IPS-20b (cell line): ENCODE measurements around the gene RNF19B.
"Not testable (repeated sequence)": the region's sequence is repeated elsewhere in the genome, so short reads cannot be mapped to it uniquely, and the experiment has no call there.

Experiments
- H3K27ac ChIP-seq: one replicate; pipeline ENCODE4 v1.5.1; 2013; ENCODE audit warnings: low read length
- H3K27me3 ChIP-seq: 2 replicates; pipeline ENCODE4 v1.6.1; 2013; ENCODE audit warnings: mild to moderate bottlenecking, low read length, inconsistent platforms; ENCODE audit not compliant: insufficient read depth
- H3K36me3 ChIP-seq: 2 replicates; pipeline ENCODE4 v1.6.1; 2013; ENCODE audit warnings: low read depth, mild to moderate bottlenecking, inconsistent platforms, low read length, moderate library complexity; ENCODE audit not compliant: insufficient read depth
- H3K4me1 ChIP-seq: 2 replicates; pipeline ENCODE4 v1.6.1; 2013; ENCODE audit warnings: mild to moderate bottlenecking, control low read depth, inconsistent platforms, low read length, moderate library complexity; ENCODE audit not compliant: insufficient read depth
- H3K4me3 ChIP-seq: 2 replicates; pipeline ENCODE4 v1.5.1; 2013; ENCODE audit warnings: mild to moderate bottlenecking, low read length, inconsistent platforms
- H3K9ac ChIP-seq: 2 replicates; pipeline ENCODE4 v1.6.1; 2013; ENCODE audit warnings: low read depth, mild to moderate bottlenecking, inconsistent platforms, low read length, moderate library complexity
- H3K9me3 ChIP-seq: 2 replicates; pipeline ENCODE4 v1.6.1; 2013; ENCODE audit warnings: mild to moderate bottlenecking, low read depth, low read length, inconsistent platforms; ENCODE audit not compliant: insufficient read depth

The RNF19B gene

DNA sequence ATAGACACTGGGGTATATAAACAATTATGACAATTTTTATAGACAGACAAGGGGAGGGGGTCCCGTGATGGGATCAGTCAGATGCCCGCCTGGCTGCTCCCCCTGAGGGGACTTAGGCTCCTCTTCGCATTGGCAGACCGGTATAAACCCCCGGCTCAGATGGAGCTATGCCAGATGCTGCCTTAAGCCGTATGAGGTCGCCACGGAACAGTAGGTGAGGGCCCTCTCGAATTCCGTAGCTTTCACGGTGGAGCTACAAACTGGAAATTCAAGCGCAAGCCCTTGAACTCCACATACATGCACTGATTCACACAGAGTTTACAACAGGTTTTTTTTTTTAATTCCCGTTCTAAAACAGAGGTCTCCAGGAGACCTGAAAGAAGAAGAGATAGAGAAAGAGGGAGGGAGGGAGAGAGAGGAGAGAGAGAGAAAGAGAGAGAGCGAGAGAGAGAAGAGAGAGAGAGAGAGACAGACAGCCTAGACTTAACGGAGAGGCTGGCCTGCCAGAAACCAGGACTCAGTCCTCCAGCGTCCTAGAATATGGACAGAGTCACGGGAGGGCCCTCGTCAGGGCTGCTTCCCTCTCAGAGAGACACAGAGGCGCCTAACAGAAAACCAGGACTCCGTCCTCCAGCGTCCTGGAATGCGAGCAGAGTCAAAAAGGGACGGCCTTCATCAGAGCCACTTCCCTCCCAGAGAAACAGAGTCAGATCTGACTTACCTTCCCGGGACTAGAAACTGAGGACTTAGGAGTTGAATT lies 39.0 kb downstream of the RNF19B start:
- H3K4me3 ChIP-seq = peak overlapping the region; percentile 67
- H3K9ac ChIP-seq = no peak overlapping the region
- peaks cover 75% of the 10 kb centered on the region for H3K27me3 ChIP-seq
- H3K4me1 ChIP-seq = peaks cover 7% of the 10 kb centered on the region; the same call in 1 of the 2 replicates
- H3K36me3 ChIP-seq = no peaks in the 10 kb centered on the region
- H3K27ac ChIP-seq = no peak overlapping the region
- H3K9me3 ChIP-seq = no peaks in the 10 kb centered on the region

DNA sequence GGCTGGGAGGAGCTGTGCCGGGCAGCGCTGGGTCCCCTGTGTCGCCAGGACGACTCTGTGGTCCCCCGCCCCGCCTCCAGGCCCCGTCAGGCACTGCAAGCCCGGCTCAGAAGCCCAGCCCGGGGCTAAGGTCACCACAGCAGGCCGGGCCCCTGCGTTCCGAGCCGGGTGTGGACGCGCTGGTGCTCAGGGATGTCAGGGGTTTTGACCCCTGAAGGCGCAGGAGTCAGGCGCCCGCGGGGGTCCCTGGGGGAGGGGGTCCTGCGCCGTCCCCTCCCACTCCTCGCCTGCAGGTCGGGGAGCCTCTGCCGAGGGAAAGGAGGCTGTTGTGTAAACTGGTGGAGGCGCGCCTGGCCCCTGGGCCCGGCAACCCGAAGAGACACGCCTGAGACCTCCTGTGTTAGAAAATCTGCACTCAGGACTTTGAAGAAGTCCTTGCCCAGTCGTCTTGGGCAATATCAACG lies 39.7 kb downstream of the RNF19B start:
- Histone ChIP-seq H3K36me3 (no peaks in the 10 kb centered on the region), H3K4me3 (peak overlapping the region; percentile 67), H3K27me3 (peaks cover 75% of the 10 kb centered on the region), H3K9me3 (no peaks in the 10 kb centered on the region), H3K4me1 (peaks cover 7% of the 10 kb centered on the region; the same call in 1 of the 2 replicates), H3K27ac (no peak overlapping the region), H3K9ac (no peak overlapping the region)

DNA sequence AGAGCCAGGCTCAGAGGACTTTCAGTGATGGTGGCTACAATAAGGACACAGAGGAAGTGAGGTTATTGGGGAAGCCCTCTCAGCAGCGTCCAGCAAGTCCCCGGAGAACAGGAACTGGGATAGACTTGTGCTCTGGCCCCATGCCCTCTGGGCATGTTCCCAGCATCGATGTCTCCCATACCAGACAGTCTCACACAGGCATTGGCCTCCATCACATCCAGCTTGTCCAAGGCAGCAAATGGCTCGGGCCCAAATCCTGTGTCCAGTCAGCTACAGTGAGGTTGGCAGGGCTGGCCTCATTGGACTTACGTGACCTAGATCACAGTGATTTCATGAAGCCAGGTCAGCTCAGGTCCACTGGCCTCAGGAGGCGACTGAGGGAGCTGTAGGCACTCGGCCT lies 43.8 kb downstream of the RNF19B start:
- H3K9me3 ChIP-seq = no peaks in the 10 kb centered on the region
- peaks cover 35% of the 10 kb centered on the region for H3K27me3 ChIP-seq
- H3K9ac ChIP-seq = no peak overlapping the region
- no peak overlapping the region for H3K27ac ChIP-seq
- H3K4me3 ChIP-seq = no peak overlapping the region
- H3K4me1 ChIP-seq = 0 out of 2 replicates have a peak, but pooled peaks cover 2% of the 10 kb centered on the region
- no peaks in the 10 kb centered on the region for H3K36me3 ChIP-seq

DNA sequence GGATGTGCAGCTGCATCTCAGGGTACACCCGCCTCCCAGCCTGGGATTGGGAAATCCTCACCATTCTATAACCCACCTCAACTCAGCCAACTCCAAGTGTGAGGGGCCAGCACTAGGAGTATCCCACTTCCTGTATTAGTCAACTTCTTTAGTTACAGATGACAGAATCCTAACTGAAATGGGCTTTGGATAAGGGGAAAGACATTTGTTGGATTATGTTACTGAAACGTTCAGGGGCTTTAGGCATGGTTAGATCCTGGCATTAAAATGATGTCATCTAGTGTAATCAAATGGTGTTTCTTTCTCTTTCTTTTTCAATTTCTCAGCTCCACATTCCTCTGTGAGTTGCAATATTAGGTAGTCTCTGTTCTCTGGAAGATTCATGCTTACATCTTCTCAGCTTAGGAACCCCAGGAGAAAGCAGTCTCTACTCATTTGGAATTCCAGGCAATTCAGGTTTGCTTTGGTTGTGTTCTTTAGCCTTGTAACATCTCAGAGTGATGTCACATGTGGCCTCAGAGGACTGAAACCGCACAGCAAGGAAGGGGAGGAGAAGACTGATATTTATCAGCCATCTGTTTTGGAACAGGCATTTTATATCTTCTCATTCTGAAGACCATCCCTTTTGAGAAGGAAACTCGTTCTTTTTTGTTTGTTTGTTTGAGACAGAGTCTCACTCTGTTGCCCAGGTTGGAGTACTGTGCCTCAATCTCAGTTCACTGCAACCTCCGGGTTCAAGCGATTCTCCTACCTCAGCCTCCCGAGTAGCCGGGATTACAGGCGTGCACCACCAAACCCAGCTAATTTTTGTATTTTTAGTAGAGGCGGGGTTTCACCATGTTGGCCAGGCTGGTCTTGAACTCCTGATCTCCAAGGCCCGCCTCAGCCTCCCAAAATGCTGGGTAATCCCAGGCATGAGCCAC lies 44.5 kb downstream of the RNF19B start:
- Histone ChIP-seq H3K9me3 (no peaks in the 10 kb centered on the region), H3K36me3 (no peaks in the 10 kb centered on the region), H3K27me3 (peaks cover 27% of the 10 kb centered on the region), H3K4me1 (0 out of 2 replicates have a peak, but pooled peaks cover under 1% of the 10 kb centered on the region), H3K9ac (no peak overlapping the region), H3K27ac (no peak overlapping the region), H3K4me3 (no peak overlapping the region)

DNA sequence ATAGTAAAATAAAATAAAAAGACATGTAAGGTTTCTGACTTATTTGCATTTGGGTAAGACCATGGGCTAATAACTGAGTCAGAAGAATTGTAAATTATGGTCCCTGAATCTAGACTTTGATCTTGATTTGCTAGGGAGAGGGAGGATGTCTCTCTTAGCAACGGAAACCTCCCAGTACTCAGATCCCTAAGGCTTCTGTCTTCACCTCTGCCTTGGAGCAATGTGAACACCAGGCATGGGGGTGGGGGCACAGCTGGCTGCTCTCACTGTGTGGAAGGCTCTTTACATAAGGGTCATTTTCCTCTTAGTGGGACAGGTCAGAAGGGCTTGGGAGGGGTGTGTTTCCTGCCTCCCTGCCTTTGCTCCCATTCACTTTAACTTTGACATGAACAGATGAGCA lies 46.4 kb downstream of the RNF19B start:
- no peak overlapping the region for H3K9ac ChIP-seq
- no peaks in the 10 kb centered on the region for H3K4me1 ChIP-seq
- H3K9me3 ChIP-seq = no peaks in the 10 kb centered on the region
- H3K36me3 ChIP-seq = no peaks in the 10 kb centered on the region
- H3K27ac ChIP-seq = no peak overlapping the region
- no peak overlapping the region for H3K4me3 ChIP-seq
- H3K27me3 ChIP-seq = peaks cover 8% of the 10 kb centered on the region

DNA sequence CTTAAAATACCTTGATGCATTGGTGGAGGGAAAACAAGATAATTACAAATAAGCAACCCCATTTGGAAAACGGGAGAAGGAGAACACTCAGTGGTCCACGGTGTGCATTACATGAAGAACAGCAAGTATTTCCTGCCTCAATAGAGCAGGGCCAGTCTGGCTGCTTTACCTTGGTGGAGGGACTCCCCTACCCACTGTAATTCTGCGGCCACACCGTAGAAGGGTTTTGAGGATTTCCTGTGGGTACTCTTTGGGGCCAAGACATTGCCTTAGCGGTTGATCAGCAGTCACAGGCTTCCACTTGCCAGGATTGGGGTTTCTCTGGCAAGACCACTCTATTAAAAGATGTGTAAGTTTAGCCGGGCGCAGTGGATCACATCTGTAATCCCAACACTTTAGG lies 47.1 kb downstream of the RNF19B start:
- Histone ChIP-seq H3K9me3 (no peaks in the 10 kb centered on the region), H3K36me3 (no peaks in the 10 kb centered on the region), H3K27ac (no peak overlapping the region), H3K9ac (no peak overlapping the region), H3K4me1 (no peaks in the 10 kb centered on the region), H3K4me3 (no peak overlapping the region), H3K27me3 (peaks cover 2% of the 10 kb centered on the region)

DNA sequence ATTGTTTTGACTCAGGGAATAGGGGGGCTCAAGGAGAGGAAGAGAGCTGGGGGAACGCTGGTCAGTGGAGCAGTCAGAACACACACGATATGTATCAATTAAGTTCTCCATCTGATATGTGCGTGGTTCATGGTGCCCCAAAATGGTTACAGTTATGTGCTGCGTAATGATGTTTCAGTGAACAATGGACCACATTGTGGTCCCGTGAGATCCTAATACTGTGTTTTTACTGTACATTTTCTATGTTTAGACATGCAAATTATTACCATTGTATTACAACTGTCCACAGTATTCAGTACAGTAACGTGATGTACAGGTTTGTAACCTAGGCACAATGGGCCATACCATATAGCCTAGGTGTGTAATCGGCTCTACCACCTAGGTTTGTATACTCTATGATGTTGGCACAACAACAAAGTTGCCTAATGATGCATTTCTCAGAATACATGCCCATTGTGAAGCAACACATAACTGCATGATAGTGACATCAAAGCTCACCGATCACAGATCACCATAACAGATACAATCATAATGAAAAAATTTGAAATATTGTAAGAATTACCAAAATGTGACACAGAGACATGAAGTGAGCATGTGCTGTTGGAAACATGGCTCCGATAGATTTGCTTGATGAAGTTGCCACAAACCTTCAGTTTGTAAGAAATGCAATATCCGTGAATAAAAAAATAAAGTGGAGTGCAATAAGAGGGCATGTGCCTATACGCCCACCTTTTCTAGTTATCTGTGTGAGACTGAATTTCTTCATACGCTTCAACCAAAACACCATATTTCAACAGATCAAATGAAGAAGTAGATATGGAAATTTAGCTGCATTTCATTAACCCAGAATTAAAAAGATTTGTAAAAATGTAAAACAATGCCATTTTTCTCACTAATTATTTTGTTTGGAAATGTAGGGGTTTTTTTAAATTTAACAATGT lies 48.6 kb downstream of the RNF19B start:
- H3K9me3 ChIP-seq = no peaks in the 10 kb centered on the region
- no peaks in the 10 kb centered on the region for H3K4me1 ChIP-seq
- H3K9ac ChIP-seq = no peak overlapping the region
- H3K27me3 ChIP-seq = no peaks in the 10 kb centered on the region; the same call in none of the 2 replicates
- H3K27ac ChIP-seq = no peak overlapping the region
- H3K4me3 ChIP-seq = no peak overlapping the region
- H3K36me3 ChIP-seq = no peaks in the 10 kb centered on the region

DNA sequence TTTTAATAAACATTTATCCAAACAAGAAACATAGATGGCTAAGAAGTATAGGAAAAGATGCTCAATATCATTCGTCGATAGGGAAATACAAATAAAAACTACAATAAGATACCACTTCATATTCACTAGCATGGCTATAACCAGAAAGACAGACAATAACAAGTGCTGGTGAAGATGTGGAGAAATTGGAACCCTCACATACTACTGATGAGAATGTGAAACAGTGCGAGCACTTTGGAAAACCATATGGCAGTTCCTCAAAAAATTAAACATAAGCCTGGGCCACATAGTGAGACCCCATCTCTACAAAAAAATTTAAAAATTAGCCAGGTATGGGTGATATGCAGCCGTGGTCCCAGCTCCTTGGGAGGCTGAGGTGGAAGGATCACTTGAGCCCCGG lies 54.3 kb downstream of the RNF19B start:
- Histone ChIP-seq H3K27me3 (peaks cover 4% of the 10 kb centered on the region), H3K36me3 (no peaks in the 10 kb centered on the region), H3K4me3 (no peak overlapping the region), H3K4me1 (no peaks in the 10 kb centered on the region; the same call in 1 of the 2 replicates), H3K27ac (no peak overlapping the region), H3K9me3 (no peaks in the 10 kb centered on the region), H3K9ac (no peak overlapping the region)

DNA sequence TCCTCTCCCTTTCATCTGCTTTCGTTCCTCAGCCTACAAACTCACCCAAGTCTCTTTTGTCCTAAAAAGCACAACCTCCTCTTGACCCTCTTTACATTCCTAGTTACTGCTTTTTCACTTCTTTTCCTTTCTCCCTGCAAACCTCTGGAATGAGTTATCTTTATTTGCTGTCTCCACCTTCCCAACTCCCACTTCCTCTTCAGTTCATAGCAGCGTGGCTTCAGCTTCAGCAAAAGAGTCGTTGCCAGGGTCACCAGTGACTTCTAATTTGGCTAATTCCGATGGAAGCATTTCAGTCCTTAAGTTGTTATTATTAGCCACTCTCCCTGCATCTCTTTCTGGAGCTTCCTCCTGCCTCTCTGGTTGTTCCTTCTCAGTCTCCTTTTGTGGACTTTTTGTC lies 57.2 kb downstream of the RNF19B start:
- Histone ChIP-seq H3K27me3 (peaks cover 24% of the 10 kb centered on the region), H3K27ac (no peak overlapping the region), H3K9ac (no peak overlapping the region), H3K4me1 (no peaks in the 10 kb centered on the region; the same call in 1 of the 2 replicates), H3K36me3 (no peaks in the 10 kb centered on the region), H3K9me3 (no peaks in the 10 kb centered on the region), H3K4me3 (no peak overlapping the region)

DNA sequence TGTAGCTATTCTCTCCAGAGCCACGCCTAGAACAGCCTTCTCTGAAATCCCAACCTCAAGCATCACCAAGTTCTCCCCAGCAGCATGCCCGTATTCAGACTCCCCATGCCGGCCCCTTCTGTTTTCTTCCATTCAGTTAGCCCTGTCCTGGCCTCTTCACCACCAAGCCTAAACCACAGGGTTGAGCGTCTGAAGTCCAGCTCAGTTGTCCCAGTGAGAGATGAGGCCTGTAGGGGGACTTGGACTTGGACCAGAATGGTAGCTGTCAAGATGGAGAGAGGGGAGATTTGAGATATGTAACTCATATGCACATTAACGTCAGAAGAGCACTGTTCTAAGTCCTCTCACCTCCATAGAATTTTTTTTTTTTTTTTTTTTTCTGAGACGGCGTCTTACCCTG lies 58.0 kb downstream of the RNF19B start:
- H3K36me3 ChIP-seq = no peaks in the 10 kb centered on the region
- no peak overlapping the region for H3K4me3 ChIP-seq
- H3K9me3 ChIP-seq = no peaks in the 10 kb centered on the region
- H3K27ac ChIP-seq = no peak overlapping the region
- H3K9ac ChIP-seq = no peak overlapping the region
- peaks cover 32% of the 10 kb centered on the region for H3K27me3 ChIP-seq
- no peaks in the 10 kb centered on the region; the same call in 1 of the 2 replicates for H3K4me1 ChIP-seq

DNA sequence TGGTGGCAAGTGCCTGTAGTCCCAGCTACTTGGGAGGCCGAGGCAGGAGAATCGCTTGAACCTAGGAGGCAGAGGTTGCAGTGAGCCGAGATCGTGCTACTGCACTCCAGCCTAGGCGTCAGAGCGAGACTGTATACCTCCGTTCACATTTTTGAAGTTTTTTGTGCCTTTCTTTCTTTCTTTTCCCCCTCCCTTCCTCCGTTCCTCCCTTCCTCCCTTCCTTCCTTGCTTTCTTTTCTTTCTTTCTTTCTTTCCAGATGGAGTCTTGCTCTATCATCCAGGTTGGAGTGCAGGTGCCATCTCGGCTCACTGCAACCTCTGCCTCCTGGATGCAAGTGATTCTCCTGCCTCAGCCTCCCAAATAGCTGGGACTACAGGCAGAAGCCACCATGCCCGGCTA lies 59.0 kb downstream of the RNF19B start:
- H3K9me3 ChIP-seq, H3K36me3 ChIP-seq, H3K9ac ChIP-seq, H3K4me1 ChIP-seq, H3K4me3 ChIP-seq, H3K27ac ChIP-seq: not testable (repeated sequence)
- H3K27me3 ChIP-seq = peaks cover 40% of the 10 kb centered on the region
